TTC549 (cell line): ENCODE data around the gene ZNF391.
"Not testable (repeated sequence)": the region's sequence is repeated elsewhere in the genome, so short reads cannot be mapped to it uniquely, and the experiment has no call there.

Experiments used
- FAIRE-seq: peaks from 2 replicates; lab custom pipeline; 2012; peaks lifted over from hg19 to GRCh38; lab: Jason Lieb, UNC

Gene ZNF391

DNA sequence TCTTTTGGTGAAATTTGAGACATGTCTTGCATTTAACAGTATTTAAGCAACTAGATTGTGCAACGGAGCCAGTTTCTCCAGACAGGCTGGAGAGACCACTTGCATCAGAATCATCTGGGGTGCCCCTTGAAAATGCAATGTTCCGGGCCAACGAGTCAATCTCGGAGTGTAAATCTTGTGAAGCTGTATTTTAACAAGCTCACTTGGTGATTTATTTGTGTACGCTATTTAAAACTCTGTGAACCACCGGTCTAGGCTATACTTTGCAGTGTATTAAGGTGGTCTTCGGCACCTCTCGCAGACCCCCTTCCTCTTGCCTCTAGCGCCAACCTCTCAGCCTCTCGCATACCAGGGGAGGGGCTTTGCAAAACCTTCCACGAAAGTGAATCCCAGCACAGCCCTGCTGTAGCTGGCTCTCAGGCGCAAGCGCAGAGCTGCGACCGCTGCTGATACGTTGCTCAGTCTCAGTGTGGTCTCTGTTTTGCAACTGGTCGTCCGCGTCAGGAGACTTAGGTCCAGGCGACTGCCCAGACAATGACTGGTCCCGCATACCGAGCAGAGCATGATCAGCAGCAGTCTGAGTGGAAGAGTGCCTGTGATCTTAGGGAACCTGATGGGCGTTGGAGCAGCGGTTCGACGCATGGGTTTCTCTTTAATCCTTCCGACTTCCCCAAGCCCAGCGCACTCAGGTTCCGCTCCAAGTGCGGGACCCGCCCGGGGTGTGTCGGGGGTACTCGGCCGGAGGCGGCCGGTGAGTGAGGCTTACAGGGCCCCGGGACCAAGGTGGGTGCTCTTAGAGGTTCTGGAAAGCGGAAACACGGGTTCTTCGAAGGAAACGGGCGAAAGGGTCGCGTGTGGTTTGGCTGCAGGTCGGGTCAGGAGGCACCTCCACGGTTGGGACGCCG is at the start of gene ZNF391:
TSS of gene ZNF391 (plus strand) at position 467 of the 905 bp plus-strand sequence. CDS start 11,612 bp downstream, outside the sequence.
- FAIRE-seq = peak; percentile 25

GRCh38 chr6:27352850-27353249 is 35.7 kb upstream of the ZNF391 start:
- no peak for FAIRE-seq

DNA sequence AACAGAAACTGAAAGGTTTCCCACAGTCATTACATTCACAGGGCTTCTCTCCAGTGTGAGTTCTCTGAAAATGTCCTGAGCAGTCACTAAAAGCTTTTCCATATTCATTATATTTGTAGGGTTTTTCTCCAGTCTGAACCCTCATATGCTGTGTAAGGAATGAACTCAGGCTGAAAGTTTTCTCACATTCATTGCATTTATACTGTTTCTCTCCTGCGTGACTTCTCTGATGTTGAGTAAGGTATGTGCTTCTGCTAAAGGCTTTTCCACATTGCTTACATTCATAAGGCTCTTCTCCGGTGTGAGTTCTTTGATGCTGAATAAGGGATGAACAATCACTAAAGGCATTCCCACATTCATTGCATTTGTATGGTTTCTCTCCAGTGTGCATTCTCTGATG is 29.8 kb upstream of the ZNF391 start:
- FAIRE-seq = no peak

GRCh38 chr6:27359231-27359630 is 29.3 kb upstream of the ZNF391 start:
- FAIRE-seq = no peak

DNA sequence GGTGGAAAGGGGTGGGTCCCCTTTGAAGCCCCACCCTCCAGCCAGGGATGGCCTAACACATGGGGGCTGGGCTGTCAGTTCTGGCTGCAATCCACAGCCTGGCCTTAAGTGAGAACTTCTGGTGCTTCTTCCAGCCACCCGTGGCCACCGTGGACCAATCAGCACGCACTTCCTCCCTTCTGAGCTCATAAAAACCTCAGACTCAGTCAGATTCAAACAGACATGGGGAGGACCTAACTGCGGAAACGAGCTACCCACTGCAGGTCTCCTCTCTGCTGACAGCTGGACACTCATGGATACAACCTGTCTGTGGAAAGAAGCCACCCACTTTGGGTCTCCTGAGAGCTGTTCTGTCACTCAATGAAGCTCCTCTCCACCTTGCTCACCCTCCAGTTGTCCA is 20.4 kb upstream of the ZNF391 start:
- FAIRE-seq = no peak

GRCh38 chr6:27370391-27370790 is 18.2 kb upstream of the ZNF391 start:
- FAIRE-seq = no peak

DNA sequence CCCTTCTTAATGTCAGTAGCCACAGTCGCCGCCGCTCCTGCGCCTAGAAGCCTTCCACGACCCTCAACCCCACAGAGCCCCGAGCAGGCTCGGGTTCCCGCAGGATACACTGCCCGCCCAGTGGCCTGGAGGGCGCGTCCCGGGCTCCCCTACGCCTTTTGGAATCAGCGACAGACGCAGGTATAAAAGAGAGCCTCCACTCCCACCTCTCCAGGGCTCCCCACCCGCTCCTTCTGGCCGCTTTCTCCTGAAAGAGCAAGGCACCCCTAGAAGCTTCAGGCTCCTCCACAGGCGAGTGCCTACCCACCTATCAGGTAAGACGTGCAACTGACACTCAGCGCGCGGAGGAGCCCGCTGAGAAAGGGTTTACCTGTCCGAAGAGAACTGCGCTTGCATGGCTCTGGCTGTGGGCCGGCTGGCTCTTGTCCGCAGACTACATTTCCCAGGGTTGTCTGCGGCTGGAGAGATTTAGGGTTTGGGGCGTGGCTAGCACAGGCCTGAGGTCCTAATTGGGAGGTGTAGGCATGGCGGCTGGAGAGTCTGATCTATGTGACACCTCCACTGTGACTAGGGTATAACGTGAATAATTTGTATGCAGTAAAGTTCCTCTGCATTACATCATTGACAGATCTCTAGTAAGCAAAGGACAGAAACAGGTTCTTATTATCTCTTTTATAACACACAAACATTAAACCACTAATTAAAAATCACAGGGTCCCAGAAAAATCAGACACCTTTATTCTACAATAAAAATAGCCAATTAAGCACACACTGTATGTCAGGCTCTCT is 13.5 kb upstream of the ZNF391 start:
- FAIRE-seq = no peak

- FAIRE-seq = no peak
Measured at GRCh38 chr6:27375613-27376079, 12.9 kb upstream of the ZNF391 start.

DNA sequence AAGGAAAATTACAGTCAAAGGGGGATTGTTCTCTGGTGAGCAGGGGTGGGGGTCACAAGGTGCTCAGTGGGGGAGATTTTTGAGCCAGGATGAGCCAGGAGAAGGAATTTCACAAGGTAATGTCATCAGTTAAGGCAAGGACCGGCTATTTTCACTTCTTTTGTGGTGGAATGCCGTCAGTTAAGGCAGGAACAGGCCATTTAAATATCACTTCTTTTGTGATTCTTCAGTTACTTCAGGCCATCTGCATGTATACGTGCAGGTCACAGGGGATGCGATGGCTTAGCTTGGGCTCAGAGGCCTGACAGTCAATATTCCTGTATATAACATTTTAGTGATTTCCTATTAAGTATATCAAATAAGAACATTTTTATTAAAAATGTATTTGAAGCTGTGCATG is 10.2 kb upstream of the ZNF391 start:
- FAIRE-seq = not testable (repeated sequence)

- not testable (repeated sequence) for FAIRE-seq
Measured at GRCh38 chr6:27381001-27381400, 7.6 kb upstream of the ZNF391 start.

- FAIRE-seq = no peak
Measured at GRCh38 chr6:27383011-27383410, 5.5 kb upstream of the ZNF391 start.

DNA sequence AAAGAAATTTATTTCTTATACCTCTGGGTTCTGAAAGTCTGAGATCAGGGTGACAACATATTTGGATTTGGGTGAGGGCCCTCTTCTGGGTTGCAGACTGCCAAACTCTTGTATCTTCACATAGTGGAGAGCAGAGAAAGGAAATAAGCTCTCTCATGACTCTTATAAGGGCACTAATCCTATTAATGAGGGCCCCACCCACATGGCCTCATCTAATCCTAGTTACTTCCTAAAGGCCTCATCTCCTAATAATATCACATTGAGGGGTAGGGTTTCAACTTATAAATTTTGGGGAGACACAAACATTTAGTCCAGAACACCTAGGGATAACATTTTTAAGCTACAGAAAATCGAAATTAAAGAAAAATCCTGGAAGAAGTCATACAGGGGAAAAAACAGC is 5.1 kb upstream of the ZNF391 start:
- FAIRE-seq = no peak

- FAIRE-seq = no peak
Measured at GRCh38 chr6:27392623-27393022, 4.1 kb downstream of the ZNF391 start.

GRCh38 chr6:27394073-27394472 is 5.5 kb downstream of the ZNF391 start:
- no peak for FAIRE-seq

DNA sequence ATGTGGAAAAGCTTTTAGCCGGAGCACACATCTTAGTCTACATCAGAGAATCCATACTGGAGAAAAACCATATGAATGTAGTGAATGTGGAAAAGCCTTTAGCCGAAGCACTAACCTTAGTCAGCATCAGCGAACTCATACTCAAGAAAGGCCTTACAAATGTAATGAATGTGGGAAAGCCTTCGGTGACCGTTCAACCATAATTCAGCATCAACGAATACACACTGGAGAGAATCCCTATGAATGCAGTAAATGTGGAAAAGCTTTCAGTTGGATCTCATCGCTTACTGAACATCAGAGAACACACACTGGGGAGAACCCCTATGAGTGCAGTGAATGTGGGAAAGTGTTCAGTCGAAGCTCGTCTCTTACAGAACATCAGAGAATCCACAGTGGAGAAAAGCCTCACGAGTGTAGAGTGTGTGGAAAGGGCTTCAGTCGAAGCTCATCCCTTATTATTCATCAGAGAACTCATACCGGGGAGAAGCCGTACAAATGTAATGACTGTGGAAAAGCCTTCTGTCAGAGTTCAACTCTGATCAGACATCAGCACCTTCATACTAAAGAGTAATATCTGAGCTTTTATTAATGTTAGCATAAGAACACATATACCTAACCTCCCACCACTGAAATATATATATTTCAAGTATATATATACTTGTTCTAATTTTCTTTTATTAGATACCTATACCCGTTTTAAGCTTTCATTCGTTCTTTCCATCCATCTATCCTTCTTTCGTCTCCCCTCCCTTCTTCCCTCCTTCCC is 12.5 kb downstream of the ZNF391 start:
- FAIRE-seq = no peak

DNA sequence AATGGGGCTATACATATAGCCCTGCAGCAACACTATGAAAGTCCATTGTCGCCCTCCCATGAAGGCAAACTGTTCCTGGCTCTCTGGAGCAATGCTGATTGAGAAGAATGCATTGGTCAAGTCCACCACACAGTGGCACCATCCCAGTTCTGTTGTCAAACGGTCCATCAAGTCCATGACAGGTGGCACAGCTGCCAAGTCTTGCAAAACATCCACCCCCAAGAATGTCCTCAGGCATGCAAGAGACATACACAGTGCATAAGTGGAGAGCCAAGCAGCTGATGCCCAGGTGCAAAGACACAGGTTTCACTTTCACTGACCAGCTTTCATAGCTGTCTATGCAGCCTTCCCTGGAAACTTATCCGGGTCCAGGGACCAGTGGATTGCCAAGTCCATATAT is 17.5 kb downstream of the ZNF391 start:
- FAIRE-seq = no peak

DNA sequence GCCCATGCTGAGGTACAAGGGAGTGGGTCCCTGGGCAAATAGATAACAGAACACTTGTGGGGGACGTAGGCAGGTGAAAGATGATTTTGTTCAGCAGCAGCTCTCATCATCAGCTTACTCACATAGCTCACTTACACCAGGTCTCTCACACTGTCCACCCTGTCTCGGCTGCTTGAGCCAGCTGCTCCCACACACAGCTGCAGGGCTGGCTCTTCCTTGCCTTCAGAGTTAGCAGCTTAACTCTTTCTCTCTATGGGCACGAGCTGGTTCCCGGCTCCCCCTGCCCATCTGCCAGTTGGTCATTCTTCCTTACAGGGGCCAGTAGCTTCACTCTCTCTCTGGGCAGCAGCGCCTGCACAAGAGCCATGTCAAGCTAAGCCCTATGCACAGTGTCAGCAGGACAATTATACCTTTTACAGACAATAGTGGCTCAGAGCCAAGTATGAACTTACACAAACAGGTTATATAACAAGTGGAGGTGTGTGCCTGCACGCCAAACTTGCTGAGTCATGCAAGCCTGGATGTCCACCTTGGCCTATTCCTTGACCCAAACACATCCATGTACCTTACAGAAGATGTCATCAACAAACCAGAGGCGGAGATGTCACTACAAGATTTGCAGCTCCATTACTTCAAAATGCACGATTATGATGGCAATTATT is 18.7 kb downstream of the ZNF391 start:
- no peak for FAIRE-seq

- no peak for FAIRE-seq
Measured at GRCh38 chr6:27414300-27414699, 25.7 kb downstream of the ZNF391 start.

GRCh38 chr6:27414996-27415395 is 26.4 kb downstream of the ZNF391 start:
- FAIRE-seq = no peak

GRCh38 chr6:27415898-27416297 is 27.3 kb downstream of the ZNF391 start:
- FAIRE-seq = no peak

DNA sequence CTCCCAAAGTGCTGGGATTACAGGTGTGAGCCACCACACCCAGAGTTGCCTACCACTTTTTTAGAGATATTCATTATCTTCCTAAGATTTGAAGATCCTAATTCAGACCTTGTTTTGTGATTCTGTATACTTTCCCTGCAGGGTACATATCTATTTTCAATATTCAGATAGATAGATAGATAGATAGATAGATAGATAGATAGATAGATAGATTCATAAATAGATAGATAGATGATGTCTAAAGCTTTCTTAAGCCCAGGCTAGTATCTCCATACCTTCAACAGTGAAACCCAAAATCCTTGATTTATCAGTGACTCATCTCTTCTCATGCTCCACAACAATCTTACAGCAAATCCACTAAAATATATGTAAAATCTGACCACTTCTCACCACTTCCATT is 30.8 kb downstream of the ZNF391 start:
- no peak for FAIRE-seq
